Endothelial cell of umbilical vein (primary cell): Measurements from ENCODE around the gene RAB8B. TPM values are rescaled to one million over a fixed set of nuclear protein-coding genes. Genes with fewer than 3 reads are reported as not detected.
"Not testable (repeated sequence)": the region's sequence is repeated elsewhere in the genome, so short reads cannot be mapped to it uniquely, and the experiment has no call there.

Experiments used
- BruUV-seq: library from RNA; stranded (reverse); fragments of 400-500 nt; replicated peaks from 2 replicates; lab custom pipeline; 2021; lab: Mats Ljungman, UMichigan
- CTCF ChIA-PET: fragments of 300-600, 350-600 bp; sonication (Branson Sonifier 250); formaldehyde crosslinking; loops from one replicate; lab custom pipeline; 2021; ENCODE audit warnings: antibody characterized with exemption, inconsistent platforms; lab: Charles Lee
- POLR2A ChIA-PET: fragments of 300-600, 350-600 bp; sonication (Branson Sonifier 250); formaldehyde crosslinking; loops from one replicate; lab custom pipeline; 2021; ENCODE audit warnings: antibody characterized with exemption, inconsistent platforms; lab: Charles Lee
- DNase-seq: peaks from one replicate; pipeline ENCODE4 v3.0.0-alpha.2; 2011; ENCODE audit warnings: low read depth, low spot score
- FAIRE-seq: peaks from 2 replicates; lab custom pipeline; 2011; peaks lifted over from hg19 to GRCh38; lab: Jason Lieb, UNC
- H2AFZ ChIP-seq: 2 replicates; pipeline ENCODE4 v1.6.0; 2012; ENCODE audit warnings: low read depth, low read length, control low read depth, inconsistent platforms
- H3K27ac ChIP-seq: 2 replicates; pipeline ENCODE4 v1.5.1; 2011; ENCODE audit warnings: low read depth, mild to moderate bottlenecking, control low read depth, low read length, moderate library complexity; ENCODE audit not compliant: insufficient read depth
- H3K27me3 ChIP-seq, 2 experiments: 2 replicates each; pipeline versions ENCODE4 v1.6.0 to v1.6.1; 2011; ENCODE audit warnings: low read length in 2 of 2, mixed read lengths in 1 of 2; ENCODE audit not compliant: control insufficient read depth in 2 of 2, insufficient read depth in 2 of 2
- H3K36me3 ChIP-seq, 2 experiments: 2 replicates in 1 of 2; 3 replicates in 1 of 2; pipeline ENCODE4 v1.5.1; 2011; ENCODE audit warnings: low read length in 2 of 2, mild to moderate bottlenecking in 1 of 2, moderate library complexity in 1 of 2; ENCODE audit not compliant: control insufficient read depth in 2 of 2, insufficient read depth in 2 of 2; ENCODE audit errors: extremely low read depth in 1 of 2
- H3K4me1 ChIP-seq: 3 replicates; pipeline ENCODE4 v1.5.1; 2011; ENCODE audit warnings: mild to moderate bottlenecking, low read length; ENCODE audit not compliant: control insufficient read depth, insufficient read depth; ENCODE audit errors: extremely low read depth
- H3K4me2 ChIP-seq: 2 replicates; pipeline ENCODE4 v1.6.1; 2011; ENCODE audit warnings: low read length, control low read depth, mixed read lengths; ENCODE audit not compliant: insufficient read depth
- H3K4me3 ChIP-seq, 3 experiments: fragments of 200-600 bp in 1 of 3; sonication (generic), shearing (Covaris generic) in 1 of 3; replicated peaks in 1 of 3; 2 replicates each; pipeline ENCODE4 v1.5.1; 2011 to 2016; ENCODE audit warnings: control low read depth in 3 of 3, low read length in 3 of 3, mild to moderate bottlenecking in 2 of 3, inconsistent platforms in 1 of 3, low read depth in 1 of 3, moderate library complexity in 1 of 3; ENCODE audit not compliant: insufficient read depth in 1 of 3
- H3K79me2 ChIP-seq: 2 replicates; pipeline ENCODE4 v1.6.0; 2012; ENCODE audit warnings: low read length, inconsistent platforms; ENCODE audit not compliant: control insufficient read depth, insufficient read depth
- H3K9ac ChIP-seq: replicated peaks from 2 replicates; pipeline ENCODE3; 2011; ENCODE audit warnings: low read length, control low read depth; ENCODE audit not compliant: insufficient read depth; ENCODE audit errors: extremely low read depth
- H3K9me1 ChIP-seq: replicated peaks from 3 replicates; pipeline ENCODE4 v1.6.0; 2011; ENCODE audit warnings: mild to moderate bottlenecking, low read length; ENCODE audit not compliant: control insufficient read depth, insufficient read depth; ENCODE audit errors: extremely low read depth
- H3K9me3 ChIP-seq: replicated peaks from 2 replicates; pipeline ENCODE4 v1.5.1; 2012; ENCODE audit warnings: low read length, inconsistent platforms; ENCODE audit not compliant: control insufficient read depth, insufficient read depth
- H4K20me1 ChIP-seq: replicated peaks from 2 replicates; pipeline ENCODE3; 2011; ENCODE audit warnings: mild to moderate bottlenecking, low read length; ENCODE audit not compliant: control insufficient read depth, insufficient read depth; ENCODE audit errors: extremely low read depth
- EZH2 ChIP-seq: IDR thresholded peaks from 2 replicates; pipeline ENCODE4 v1.6.1; 2012; ENCODE audit warnings: borderline replicate concordance, low read depth, mild to moderate bottlenecking, moderate library complexity, low read length, inconsistent platforms; ENCODE audit not compliant: severe bottlenecking
- FOS ChIP-seq: IDR thresholded peaks from 2 replicates; pipeline ENCODE4 v1.6.1; 2011; ENCODE audit warnings: mild to moderate bottlenecking, low read length, moderate library complexity, borderline replicate concordance; ENCODE audit not compliant: insufficient read depth
- JUN ChIP-seq: IDR thresholded peaks from 2 replicates; pipeline ENCODE4 v1.6.1; 2011; ENCODE audit warnings: borderline replicate concordance, low read depth; ENCODE audit not compliant: insufficient read length, insufficient read depth
- MAX ChIP-seq: IDR thresholded peaks from 2 replicates; pipeline ENCODE4 v1.6.1; 2011; ENCODE audit not compliant: insufficient read depth, insufficient read length
- POLR2A ChIP-seq: IDR thresholded peaks from 2 replicates; pipeline ENCODE4 v1.6.1; 2012; ENCODE audit warnings: low read depth, mild to moderate bottlenecking, control low read depth, low read length
- POLR2AphosphoS5 ChIP-seq: IDR thresholded peaks from 2 replicates; pipeline ENCODE4 v1.6.1; 2012; ENCODE audit warnings: low read depth, mild to moderate bottlenecking, control low read depth, low read length, moderate library complexity; ENCODE audit not compliant: insufficient read depth
- dilution Hi-C: fragments of 300-500 bp; cut with MboI; formaldehyde crosslinking; loops from one replicate; pipeline ENCODE4 v1.15.0; 2019; ENCODE audit warnings: low sequenced_read_pairs; ENCODE audit not compliant: extremely low pct_ligation_motif_present
- intact Hi-C: fragments of 100-400 bp; cut with micrococcal nuclease; formaldehyde crosslinking; loops from one replicate; pipeline ENCODE4 v1.10.0; 2022
- polyA plus RNA-seq, 4 experiments: library from polyadenylated mRNA; depleted of rRNA in 3 of 4; stranded (reverse) in 3 of 4; unstranded in 1 of 4; fragments of >200 nt; gene quantifications; 2 replicates each; pipeline versions ENCODE4 v1.2.1 to v1.2.3, GENCODE V29; 2011 to 2012; ENCODE audit warnings: missing spikeins in 1 of 4
- total RNA-seq: library from RNA; stranded (reverse); gene quantifications from 2 replicates; pipeline ENCODE4 v1.2.3, GENCODE V29; 2021
- TF ChIP-seq, protein P1 (sequence below), 2 donors: IDR thresholded peaks; 1 replicate in 1 of 2; 2 replicates in 1 of 2; pipeline ENCODE4 v1.5.1; 2011; ENCODE audit warnings: low read length in 2 of 2, mild to moderate bottlenecking in 2 of 2, moderate library complexity in 2 of 2, control low read depth in 1 of 2, inconsistent platforms in 1 of 2, low read depth in 1 of 2; ENCODE audit not compliant: insufficient read depth in 1 of 2; ENCODE audit errors: extremely low read depth in 1 of 2

Gene RAB8B
- total and polyA plus RNA-seq, 2 donors (not counting 3 experiments of a cell fraction or from before 2014, with no cell fraction given) = 10.4 to 52.5 TPM

DNA sequence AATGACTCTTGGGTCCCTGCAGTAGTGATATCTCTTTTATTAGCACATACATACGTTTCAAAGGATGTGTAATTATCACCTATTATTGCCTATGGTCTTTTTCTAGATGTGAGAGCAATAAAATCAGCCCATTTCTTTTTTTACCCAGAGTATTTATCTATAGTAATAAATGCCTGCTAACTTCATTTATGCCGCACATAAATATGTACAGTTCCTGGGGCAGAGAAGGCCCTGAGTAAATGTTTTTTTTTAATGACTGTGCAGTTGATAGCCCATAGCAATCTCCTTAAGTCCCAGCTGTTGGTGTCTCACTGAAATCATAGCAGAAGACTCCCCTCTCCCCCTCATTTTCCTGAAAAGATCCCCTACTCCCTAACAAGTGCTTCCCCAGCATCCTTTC is 16.7 kb downstream of the RAB8B start:
- TF ChIP-seq, protein P1, sequence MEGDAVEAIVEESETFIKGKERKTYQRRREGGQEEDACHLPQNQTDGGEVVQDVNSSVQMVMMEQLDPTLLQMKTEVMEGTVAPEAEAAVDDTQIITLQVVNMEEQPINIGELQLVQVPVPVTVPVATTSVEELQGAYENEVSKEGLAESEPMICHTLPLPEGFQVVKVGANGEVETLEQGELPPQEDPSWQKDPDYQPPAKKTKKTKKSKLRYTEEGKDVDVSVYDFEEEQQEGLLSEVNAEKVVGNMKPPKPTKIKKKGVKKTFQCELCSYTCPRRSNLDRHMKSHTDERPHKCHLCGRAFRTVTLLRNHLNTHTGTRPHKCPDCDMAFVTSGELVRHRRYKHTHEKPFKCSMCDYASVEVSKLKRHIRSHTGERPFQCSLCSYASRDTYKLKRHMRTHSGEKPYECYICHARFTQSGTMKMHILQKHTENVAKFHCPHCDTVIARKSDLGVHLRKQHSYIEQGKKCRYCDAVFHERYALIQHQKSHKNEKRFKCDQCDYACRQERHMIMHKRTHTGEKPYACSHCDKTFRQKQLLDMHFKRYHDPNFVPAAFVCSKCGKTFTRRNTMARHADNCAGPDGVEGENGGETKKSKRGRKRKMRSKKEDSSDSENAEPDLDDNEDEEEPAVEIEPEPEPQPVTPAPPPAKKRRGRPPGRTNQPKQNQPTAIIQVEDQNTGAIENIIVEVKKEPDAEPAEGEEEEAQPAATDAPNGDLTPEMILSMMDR (IDR thresholded peaks at IDR 0.05; ENCODE audit: extremely low read depth in 1 of 2, insufficient read depth in 1 of 2, low read depth in 1 of 2, low read length in 2 of 2) = no peak
- TF ChIP-seq POLR2AphosphoS5 (no peak), MAX (no peak), JUN (no peak), EZH2 (no peak), FOS (no peak), POLR2A (no peak)
- peaks cover 16% of the 10 kb centered on the region for H3K4me1 ChIP-seq
- ChIA-PET CTCF (interaction anchor here (1.0 kb wide), 1 partner anchor 40 kb away, joined by 3 read pairs; no protein-coding TSS in a partner anchor), POLR2A (no interaction called here)
- peaks cover 71% of the 10 kb centered on the region for H3K79me2 ChIP-seq
- H3K27ac ChIP-seq = no peak overlapping the region
- no peak overlapping the region for H3K9ac ChIP-seq
- H3K36me3 ChIP-seq = no peaks in the 10 kb centered on the region
- BruUV-seq = no TSS peak
- DNase-seq (no peak), FAIRE-seq (no peak)
- dilution Hi-C loops = no loop called here
- no peaks in the 10 kb centered on the region for H3K9me1 ChIP-seq
- intact Hi-C loops = no loop called here
- no peak overlapping the region for H3K4me3 ChIP-seq
- H3K9me3 ChIP-seq = no peaks in the 10 kb centered on the region
- H3K4me2 ChIP-seq = no peak overlapping the region
- no peaks in the 10 kb centered on the region for H3K27me3 ChIP-seq
- no peaks in the 10 kb centered on the region for H4K20me1 ChIP-seq
- H2AFZ ChIP-seq = no peak overlapping the region

- POLR2A ChIA-PET, BruUV-seq, DNase-seq, dilution Hi-C loops, CTCF ChIA-PET, FAIRE-seq, H3K4me3 ChIP-seq, H2AFZ ChIP-seq, H3K9me3 ChIP-seq, H3K27me3 ChIP-seq, H4K20me1 ChIP-seq, H3K9me1 ChIP-seq, intact Hi-C loops, H3K4me2 ChIP-seq, H3K9ac ChIP-seq, H3K27ac ChIP-seq, H3K36me3 ChIP-seq: not testable (repeated sequence)
- Histone ChIP-seq H3K4me1 (peaks cover 28% of the 10 kb centered on the region), H3K79me2 (peaks cover 71% of the 10 kb centered on the region)
Observed at GRCh38 chr15:63208824-63209223, 19.4 kb downstream of the RAB8B start.
